NCI-H2196 (cell line): ENCODE results near the gene COQ4.
"Not testable (repeated sequence)": the region's sequence is repeated elsewhere in the genome, so short reads cannot be mapped to it uniquely, and the experiment has no call there.

Experiments used
- DNase-seq: peaks from one replicate; lab custom pipeline; 2025; ENCODE audit not compliant: unreplicated experiment; lab: John Stamatoyannopoulos, UW

The COQ4 gene

GRCh38 chr9:128322404-128323211 lies at the start of gene COQ4, which contains the start of gene TRUB2:
Gene COQ4 (plus strand): TSS chr9:128322839. CDS start chr9:128322859, 20 bp downstream.
Gene TRUB2 (minus strand): TSS chr9:128322447. CDS start chr9:128322408, 39 bp downstream.
- DNase-seq: peak; percentile 92

DNA sequence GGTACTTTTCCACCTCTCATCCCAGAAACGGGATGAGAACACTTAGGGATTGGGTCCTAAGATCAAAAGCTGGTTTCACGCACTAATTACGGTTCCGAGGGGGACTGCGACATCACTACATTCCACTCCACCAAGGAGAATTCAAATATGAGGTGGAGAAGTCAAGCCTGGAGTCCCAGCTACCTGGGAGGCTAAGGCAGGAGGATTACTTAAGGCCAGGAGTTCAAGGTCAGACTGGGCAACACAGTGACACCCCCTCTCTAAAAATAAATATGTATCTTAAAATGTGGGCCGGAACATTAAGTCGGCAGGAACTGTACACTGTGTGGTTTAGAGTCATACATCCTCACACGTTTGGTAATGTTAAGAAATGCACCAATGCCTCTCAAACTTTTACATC lies 48.4 kb upstream of the COQ4 start:
- DNase-seq: no peak

DNA sequence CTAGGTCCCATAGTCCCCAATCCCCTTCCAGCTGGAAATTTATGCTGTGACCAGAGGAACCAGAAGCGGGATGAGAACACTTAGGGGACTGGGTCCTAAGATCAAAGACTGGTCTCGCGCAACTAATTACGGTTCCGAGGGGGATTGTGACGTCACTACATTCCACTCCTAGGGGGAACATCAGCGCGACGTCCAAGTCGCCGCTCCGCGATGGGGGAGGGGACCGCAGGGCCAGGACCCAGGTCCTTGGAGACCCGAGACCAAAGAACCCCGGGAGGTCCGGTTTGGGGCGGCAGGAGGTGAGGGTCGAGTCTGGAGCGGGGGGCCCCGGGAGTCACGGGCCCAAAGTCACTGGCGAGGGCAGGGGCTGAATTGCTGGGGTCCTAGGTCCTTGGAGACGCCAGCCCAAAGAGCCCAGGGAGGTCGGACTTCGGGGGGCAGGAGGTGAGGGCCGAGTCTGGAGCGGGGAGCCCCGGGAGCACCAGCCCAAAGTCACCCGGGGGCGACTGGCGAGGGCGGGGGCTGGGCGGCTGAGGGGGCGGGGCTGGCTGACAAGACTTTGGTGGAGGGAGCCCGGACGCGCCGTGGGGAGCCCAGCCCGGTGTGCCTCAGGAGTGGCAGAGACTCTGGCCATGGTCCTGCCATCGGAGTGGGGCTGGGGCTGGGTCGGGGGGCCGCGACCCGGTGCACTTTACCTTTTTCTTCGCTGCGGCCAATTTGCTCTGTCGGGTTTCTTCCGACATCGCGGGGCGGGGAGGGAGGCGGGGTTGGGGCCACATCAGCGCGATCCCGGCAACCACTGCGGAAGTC lies 47.2 kb upstream of the COQ4 start, which contains the start of gene GOLGA2:
Gene GOLGA2, minus strand, starts transcription at position 810 of the 810 bp plus-strand sequence. Its CDS starts 31 bp downstream, at position 779.
- DNase-seq: no peak

DNA sequence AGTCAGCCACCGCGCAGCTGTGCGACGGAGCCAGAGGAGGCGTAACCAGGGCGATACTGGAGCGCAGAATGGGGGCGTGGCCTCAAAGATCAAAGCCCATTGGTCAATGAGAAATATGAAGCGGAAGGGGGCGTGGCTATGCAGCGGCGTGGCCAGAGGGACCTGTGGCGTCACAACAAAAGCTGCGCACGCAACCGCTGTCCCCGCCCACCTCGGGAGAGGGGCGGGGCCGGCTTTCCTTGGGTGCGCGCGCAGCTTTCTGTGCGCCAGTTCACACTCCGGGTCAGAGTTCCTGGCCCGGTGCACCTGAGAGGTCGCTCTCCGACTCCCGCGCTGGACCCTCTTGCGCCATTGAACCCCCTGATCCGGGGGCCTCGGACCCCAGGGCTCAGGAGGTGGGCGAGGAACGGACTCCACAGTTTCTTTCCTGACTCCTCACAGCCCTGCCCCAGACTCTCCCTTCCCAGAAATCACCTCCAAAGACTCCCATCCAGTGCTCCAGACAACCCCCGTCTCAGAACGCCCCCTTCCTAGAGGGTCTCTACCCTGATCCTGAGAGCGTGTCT lies 46.5 kb upstream of the COQ4 start, which contains the start of gene SWI5:
Gene SWI5, plus strand, starts transcription at position 269 of the 566 bp plus-strand sequence.
- peak; percentile 99 for DNase-seq

- DNase-seq: no peak
These were observed 45.9 kb upstream of the COQ4 start for GRCh38 chr9:128276574-128277270.

DNA sequence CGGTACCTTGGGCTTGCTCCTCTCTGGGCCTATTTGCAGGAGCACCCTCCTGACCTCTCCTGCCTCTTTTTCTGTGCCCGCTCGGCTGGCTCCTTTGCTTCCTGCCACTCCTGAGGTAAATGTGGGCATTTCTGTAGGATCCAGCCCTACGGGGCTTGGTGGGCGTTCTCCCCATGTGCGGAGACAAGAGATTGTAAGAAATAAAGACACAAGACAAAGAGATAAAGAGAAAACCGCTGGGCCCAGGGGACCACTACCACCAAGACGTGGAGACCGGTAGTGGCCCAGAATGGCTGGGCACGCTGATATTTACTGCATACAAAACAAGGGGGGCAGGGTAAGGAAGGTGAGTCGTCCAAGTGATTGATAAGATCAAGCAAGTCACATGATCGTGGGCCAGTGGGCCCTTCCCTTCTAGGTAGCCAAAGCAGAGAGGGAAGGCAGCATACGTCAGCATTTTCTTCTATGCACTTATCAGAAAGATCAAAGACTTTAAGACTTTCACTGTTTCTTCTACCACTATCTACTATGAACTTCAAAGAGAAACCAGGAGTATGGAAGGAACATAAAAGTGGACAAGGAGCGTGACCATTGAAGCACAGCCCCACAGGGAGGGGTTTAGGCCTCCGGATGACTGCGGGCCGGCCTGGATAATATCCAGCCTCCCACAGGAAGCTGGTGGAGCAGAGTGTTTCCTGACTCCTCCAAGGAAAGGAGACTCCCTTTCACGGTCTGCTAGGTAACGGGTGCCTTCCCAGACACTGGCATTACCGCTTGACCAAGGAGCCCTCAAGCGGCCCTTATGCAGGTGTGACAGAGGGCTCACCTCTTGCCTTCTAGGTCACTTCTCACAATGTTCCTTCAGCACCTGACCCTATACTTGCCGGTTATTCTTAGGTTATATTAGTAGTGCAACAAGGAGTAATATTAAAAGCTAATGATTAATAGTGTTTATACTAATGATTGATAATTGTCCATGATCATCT lies 43.3 kb upstream of the COQ4 start:
- not testable (repeated sequence) for DNase-seq

- DNase-seq: no peak
These were observed 42.5 kb upstream of the COQ4 start for GRCh38 chr9:128280084-128280622.

DNA sequence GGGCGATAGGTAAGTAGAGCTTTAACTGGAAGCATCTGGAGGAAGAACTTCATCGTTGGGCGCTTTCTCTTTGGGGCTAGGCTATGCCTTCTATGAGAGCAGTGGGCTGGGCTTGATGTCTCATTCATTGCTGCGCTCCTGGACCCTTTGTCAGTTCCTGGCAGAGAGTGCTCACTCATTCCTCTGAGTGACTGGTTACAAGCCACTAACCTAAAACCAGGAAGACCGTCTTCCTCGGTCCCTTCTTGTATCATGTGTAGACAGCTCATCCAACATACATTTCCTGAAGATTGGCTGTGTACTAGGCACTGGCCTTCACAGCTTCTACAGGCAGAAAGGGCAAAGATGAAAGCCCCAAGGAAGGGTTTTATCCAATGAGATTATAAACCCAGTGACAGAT lies 40.1 kb upstream of the COQ4 start:
- no peak for DNase-seq

- DNase-seq: no peak
These were observed 37.4 kb upstream of the COQ4 start for GRCh38 chr9:128285033-128285784.

GRCh38 chr9:128286440-128286839 lies 36.2 kb upstream of the COQ4 start:
- DNase-seq: peak; percentile 36

GRCh38 chr9:128288273-128289004 lies 34.2 kb upstream of the COQ4 start:
- DNase-seq: no peak

DNA sequence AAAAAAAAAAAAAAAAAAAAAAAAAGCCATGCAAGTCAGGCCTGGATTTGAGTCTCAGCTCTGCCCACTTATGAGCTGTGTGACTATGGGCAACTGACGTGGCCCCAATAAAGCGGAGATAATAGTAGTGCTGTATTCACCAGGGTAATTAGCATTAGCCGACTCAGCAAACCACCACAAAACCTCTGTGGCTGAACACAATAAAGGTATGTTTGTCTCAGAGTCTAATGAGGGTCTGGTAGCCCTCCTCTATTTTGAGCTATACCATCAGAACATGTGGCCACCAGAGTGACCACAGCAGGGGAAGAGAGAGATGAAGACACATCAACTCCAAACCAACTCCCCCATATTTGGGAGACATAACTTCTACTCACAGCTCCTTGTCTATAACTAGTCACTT lies 30.6 kb upstream of the COQ4 start:
- no peak for DNase-seq

- DNase-seq: no peak
These were observed 29.5 kb upstream of the COQ4 start for GRCh38 chr9:128293091-128293490.

DNA sequence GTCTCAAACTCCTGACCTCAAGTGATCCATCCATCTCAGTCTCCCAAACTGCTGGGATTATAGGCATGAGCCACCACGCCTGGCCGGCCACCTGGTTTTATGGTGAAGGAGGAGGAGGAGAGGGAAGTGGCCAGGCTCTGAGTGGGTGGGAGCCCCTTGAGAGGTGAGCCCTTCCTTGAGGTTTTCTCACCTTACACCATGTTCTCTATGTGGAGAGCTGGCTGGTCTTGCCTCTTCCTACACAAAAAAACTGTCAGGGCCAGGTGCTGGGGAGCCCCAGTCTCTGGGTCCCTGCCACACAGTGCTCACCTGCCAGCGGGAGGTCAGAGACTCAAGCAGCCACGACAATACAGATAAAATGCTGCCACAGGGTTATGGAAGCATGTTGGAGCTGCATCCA lies 28.5 kb upstream of the COQ4 start:
- no peak for DNase-seq

DNA sequence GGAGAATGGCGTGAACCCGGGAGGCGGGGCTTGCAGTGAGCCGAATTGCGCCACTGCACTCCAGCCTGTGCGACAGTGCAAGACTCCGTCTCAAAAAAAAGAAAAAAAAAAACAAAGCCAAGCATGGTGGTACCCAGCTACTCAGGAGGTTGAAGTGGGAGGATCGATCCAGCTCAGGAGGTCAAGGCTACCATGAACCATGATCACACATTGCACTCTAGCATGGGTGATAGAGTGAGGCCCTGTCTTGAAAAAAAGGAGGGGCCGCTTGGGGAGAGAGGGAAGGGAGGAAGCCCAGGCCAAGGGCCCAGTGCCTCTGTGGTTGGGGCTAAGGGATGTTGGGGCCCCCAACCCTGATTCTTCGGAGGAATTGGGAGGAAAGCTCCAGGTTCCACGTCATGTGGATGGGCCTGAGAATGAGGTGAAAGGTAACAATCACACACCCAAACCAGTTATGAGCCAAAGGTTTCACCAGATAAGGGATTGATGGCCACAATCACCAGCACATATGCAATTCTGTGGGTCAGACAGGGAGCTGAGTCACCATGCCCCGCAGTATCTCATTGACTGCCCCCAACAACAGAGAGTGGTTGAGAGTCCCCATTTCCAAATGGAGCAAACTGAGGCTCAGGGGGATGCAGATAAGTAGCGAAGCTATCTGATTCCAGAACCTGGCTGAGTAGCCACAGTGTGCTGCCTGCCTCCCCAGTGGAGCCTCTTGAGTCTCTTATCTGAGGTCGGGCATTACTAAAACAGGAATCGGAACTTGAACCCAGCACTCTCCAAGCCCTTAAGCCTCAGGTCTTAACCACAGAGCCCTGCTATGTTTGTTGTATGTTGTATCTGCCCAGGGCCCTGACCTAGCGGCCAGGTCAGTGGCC lies 26.1 kb upstream of the COQ4 start:
- no peak for DNase-seq

- DNase-seq: no peak
These were observed 25.3 kb upstream of the COQ4 start for GRCh38 chr9:128297221-128297773.
